GM18907 (cell line): ENCODE data around the gene COP1.

ENCODE experiments used
- ATAC-seq: cut with Tn5 transposase; IDR thresholded peaks from one replicate; pipeline ENCODE4 v1.9.1; 2021; ENCODE audit warnings: mild to moderate bottlenecking, moderate library complexity; ENCODE audit not compliant: unreplicated experiment

The COP1 gene

DNA sequence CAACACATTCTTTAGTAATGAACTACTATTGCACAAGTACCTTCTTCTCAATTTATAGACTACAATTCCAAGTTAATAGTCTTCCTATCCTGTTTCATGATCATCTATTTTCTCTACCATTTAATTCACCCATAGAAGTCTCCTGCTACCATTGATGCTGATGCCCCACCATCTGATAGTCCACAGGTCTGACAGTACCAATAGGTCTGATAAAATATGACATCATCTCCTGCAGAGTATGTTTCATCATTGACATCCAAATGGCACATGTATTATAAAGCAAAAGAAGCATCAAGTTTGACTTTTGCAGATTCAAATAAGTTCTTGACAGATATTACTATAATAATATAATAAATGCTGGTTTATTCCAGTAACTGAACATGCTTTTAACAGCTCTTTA is 5.5 kb downstream of the COP1 start:
- ATAC-seq: no peak

- peak; percentile 49 for ATAC-seq
Observed at GRCh38 chr1:176199707-176200106, 7.4 kb downstream of the COP1 start.

GRCh38 chr1:176198413-176198812 is 8.7 kb downstream of the COP1 start:
- ATAC-seq: no peak

- no peak for ATAC-seq
Observed at GRCh38 chr1:176196728-176197127, 10.4 kb downstream of the COP1 start.

DNA sequence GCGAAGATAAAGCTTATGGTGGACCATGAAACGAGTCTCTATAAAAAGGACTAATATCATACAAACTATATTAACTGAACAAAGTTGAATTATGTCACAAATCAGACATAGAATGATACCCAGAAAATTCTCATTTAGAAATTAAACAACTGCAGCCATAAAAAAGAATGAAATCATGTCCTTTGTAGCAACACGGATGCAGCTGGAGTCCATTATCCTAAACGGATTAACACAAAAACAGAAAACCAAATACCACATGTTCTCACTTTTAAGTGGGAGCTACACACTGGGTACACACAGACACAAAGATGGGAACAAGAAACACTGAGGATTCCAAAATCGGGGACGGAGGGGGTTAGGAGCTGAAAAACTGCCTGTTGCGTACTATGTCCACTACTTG is 11.5 kb downstream of the COP1 start:
- no peak for ATAC-seq

DNA sequence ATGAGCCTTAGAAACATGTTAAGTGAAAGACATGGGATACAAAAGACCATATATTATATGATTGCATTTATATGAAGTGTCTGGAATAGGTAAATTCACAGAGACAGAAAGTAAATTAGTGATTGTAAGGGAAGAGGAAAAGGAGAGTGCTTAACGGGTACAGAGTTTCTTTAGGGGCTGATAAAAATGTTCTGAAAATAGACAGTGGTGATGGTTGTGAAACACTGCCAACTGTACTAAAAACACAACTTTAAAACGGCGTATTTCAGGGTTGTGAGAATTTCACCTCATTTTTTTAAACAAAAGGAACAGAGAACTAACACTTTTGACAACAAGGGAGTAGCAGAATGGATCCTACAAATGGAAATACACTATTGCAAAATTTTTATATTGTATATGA is 13.4 kb downstream of the COP1 start:
- ATAC-seq: no peak

- ATAC-seq: peak; percentile 92
Observed at GRCh38 chr1:176193023-176193422, 14.1 kb downstream of the COP1 start.

DNA sequence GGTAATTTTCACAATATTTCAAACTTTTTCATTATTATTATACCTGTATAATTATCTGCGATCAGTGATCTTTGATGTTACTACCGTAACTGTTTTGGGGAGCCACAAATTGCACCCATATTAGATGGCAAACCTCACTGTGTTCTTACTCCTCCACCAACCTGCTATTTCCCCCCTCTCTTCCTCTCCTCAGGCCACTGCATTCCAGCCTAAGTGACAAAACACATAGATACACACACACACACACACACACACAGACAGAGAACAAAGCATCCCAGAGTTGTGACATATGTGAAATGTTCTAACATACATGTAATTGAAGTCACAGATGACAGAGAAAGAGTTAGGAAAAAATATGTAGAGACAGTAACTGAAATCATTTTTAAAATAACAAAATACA is 18.5 kb downstream of the COP1 start:
- ATAC-seq: no peak

- ATAC-seq: no peak
Observed at GRCh38 chr1:176187001-176187400, 20.1 kb downstream of the COP1 start.

GRCh38 chr1:176183618-176184017 is 23.5 kb downstream of the COP1 start:
- ATAC-seq: peak; percentile 73

- ATAC-seq: no peak
Observed at GRCh38 chr1:176178316-176178715, 28.8 kb downstream of the COP1 start.

GRCh38 chr1:176177764-176178163 is 29.3 kb downstream of the COP1 start:
- ATAC-seq: peak; percentile 80

- ATAC-seq: no peak
Observed at GRCh38 chr1:176174108-176174507, 33.0 kb downstream of the COP1 start.

GRCh38 chr1:176172215-176172614 is 34.9 kb downstream of the COP1 start:
- ATAC-seq: no peak

DNA sequence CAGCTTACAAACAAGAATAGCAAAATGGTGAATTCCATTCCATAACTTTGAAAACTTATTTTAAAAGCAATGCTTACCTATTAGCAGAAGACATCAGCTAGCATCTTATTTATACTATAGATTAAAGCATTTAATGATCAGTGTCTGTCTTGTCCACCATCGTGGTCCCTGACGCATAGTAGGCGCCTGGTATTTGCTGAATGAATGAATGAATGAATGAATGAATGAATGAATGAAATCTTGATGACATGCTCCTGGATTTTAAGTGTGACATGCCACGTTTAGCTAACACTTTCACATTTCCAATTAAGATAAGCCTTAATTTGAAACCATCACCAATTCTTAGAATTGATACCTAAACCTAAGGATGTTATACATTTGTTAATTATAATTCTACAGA is 39.9 kb downstream of the COP1 start:
- ATAC-seq: no peak

DNA sequence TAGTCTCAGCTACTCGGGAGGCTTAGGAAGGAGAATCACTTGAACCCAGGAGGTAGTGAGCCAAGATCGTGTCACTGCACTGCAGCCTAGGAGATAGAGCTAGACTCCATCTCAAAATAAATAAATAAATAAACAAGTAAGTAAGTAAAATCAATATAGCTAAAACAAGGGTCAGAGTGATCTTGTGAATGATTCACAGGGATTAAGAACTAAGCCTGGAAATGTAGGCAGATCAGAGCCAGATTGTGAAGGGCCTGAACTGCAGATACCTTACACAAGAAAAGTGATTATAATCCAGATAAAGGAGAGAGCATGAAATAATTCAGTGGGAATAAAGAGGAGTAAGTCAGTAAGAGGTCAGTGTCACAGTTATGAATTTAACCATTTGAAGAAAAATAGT is 41.5 kb downstream of the COP1 start:
- ATAC-seq: no peak

- ATAC-seq: no peak
Observed at GRCh38 chr1:176164014-176164678, 42.9 kb downstream of the COP1 start.

- ATAC-seq: peak; percentile 50
Observed at GRCh38 chr1:176159993-176160392, 47.1 kb downstream of the COP1 start.

DNA sequence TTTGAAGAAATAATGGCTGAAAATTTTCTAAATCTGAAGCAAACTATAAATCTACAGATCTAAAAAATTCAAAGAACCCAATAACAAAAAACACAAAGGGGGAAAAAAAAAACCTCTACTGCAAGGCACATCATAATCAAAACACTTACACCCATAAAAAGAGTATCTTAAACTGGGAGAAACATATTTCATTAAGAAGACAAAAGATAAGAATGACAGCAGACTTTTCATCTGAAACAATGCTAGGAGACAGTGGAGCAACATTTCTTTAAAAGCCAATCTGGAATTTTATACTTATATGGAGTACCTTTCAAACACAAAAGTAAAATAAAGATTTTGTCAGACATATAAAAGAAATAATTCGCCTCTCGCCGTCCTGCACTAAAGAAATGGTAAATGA is 49.1 kb downstream of the COP1 start:
- no peak for ATAC-seq

DNA sequence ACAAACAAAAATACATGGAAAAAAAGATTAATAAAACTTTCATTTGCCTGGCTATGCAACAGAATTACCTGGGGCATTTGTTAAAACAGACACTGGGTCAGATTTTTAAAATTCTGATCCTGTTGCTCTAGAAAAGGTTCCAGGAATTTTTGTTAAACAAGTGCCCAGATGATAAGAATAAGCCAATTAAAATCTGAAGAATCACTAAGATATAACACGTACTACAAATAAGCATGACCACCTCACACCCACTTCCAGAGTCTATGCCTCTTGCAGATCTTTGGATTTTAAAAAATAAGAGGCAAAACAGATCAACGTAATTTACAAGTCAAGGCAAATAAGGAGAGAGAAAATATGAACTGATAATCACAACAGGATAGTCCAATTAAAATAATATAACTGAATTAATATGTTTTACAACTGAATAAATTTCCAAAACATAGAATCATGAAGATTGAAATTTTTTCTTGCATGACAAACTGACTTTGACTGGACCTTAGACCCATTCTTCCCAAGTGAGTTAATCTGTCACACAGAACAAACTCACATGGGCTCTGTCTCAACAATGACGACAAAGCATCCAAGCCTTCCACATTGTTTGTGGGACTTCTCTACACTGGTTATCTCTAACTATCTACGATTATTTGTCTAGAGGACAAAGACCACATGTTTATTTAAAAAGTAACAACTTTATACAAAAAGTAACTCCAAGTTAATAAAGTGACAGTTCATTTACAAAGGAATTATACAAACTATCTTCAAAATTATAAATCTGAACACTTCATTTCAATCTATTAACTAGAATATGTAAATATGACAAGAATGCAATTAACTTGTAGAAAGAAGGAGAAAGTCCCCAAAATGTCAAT is 56.9 kb downstream of the COP1 start:
- no peak for ATAC-seq

- no peak for ATAC-seq
Observed at GRCh38 chr1:176144526-176144925, 62.6 kb downstream of the COP1 start.

- no peak for ATAC-seq
Observed at GRCh38 chr1:176142973-176143372, 64.1 kb downstream of the COP1 start.
